Heart right ventricle (tissue), 16 donors: ENCODE data around the gene SACM1L. TPM values are rescaled to one million over a fixed set of nuclear protein-coding genes. Genes with fewer than 3 reads are reported as not detected.

Source experiments
- ATAC-seq, 8 donors: fragments of 200-7000 bp; cut with Tn5 transposase; one replicate each; pipeline ENCODE4 v1.9.1; 2020; ENCODE audit warnings: mild to moderate bottlenecking in 8 of 8, moderate library complexity in 8 of 8, moderate number of reproducible peaks in 1 of 8
- DNase-seq, 2 donors: peaks; one replicate each; pipeline ENCODE4 v3.0.0-alpha.2; 2020
- H3K27ac ChIP-seq, 10 donors: fragments of 200-600 bp; sonication (generic) in 2 of 10; one replicate each; pipeline versions ENCODE4 v1.5.0 to v1.8.0; 2020 to 2022; ENCODE audit warnings: mild to moderate bottlenecking in 3 of 10
- H3K27me3 ChIP-seq, 7 donors: fragments of 200-600 bp; one replicate each; pipeline ENCODE4 v1.8.0; 2021 to 2022; ENCODE audit warnings: mild to moderate bottlenecking in 2 of 7
- H3K36me3 ChIP-seq, 9 donors: fragments of 200-600 bp; sonication (generic) in 1 of 9; one replicate each; pipeline versions ENCODE4 v1.5.0 to v1.8.0; 2020 to 2022; ENCODE audit warnings: mild to moderate bottlenecking in 2 of 9
- H3K4me1 ChIP-seq, 9 donors: fragments of 200-600 bp; sonication (generic) in 1 of 9; one replicate each; pipeline versions ENCODE4 v1.5.0 to v1.8.0; 2020 to 2022; ENCODE audit warnings: mild to moderate bottlenecking in 4 of 9
- H3K4me3 ChIP-seq, 10 donors: fragments of 200-600 bp; sonication (generic) in 2 of 10; one replicate each; pipeline versions ENCODE4 v1.5.0 to v1.8.0; 2020 to 2022; ENCODE audit warnings: mild to moderate bottlenecking in 7 of 10, moderate library complexity in 2 of 10
- H3K9me3 ChIP-seq, 11 donors: fragments of 200-600 bp in 10 of 11; sonication (generic) in 2 of 11; one replicate each; pipeline versions ENCODE4 v1.5.0 to v1.8.0; 2013 to 2022; ENCODE audit warnings: mild to moderate bottlenecking in 2 of 11, control low read depth in 1 of 11, moderate library complexity in 1 of 11
- WGBS, 2 donors: extraction: QIAGEN DNeasy Blood & Tissue Kit; methylation state at CpG; one replicate each; pipeline ENCODE4 v1.1.7; 2013; ENCODE audit warnings: inconsistent platforms in 1 of 2; 5-methylcytosine and 5-hydroxymethylcytosine counted together
- intact Hi-C, 10 donors: fragments of 100-400 bp; cut with DNase I; formaldehyde crosslinking; loops; one replicate each; pipeline versions ENCODE4 v1.11.1 to v1.14.2; 2022
- polyA plus RNA-seq, 2 donors: library from polyadenylated mRNA; stranded (reverse); fragments of 200-250 nt; gene quantifications; one replicate each; pipeline ENCODE4 v1.2.3, GENCODE V29; 2013
- total RNA-seq, 10 donors: library from RNA; stranded (reverse); fragmentation: NEBNext Ultra II Directional in 3 of 10; extraction: Animal tissue kit (Norgen Biotek cat#: 25700) in 3 of 10; gene quantifications; one replicate each; pipeline versions ENCODE4 v1.2.1 to v1.2.4, GENCODE V29; 2021 to 2023
- TF ChIP-seq, protein P1 (sequence below), 9 donors: fragments of 200-600 bp; sonication (generic) in 2 of 9; IDR thresholded peaks; one replicate each; pipeline versions ENCODE4 v1.5.0 to v1.8.0; 2021 to 2022; ENCODE audit warnings: antibody characterized with exemption in 9 of 9, mild to moderate bottlenecking in 5 of 9, moderate library complexity in 1 of 9
- donor health status: Arrhythmogenic right ventricular cardiomyopathy.
- donor health status: ischemic (EF 13 %, LVEDD 7.1; RV severe dilation, severe dysfunction).
- donor health status: healthy with polysubstance abuse.
- donor health status: DM: no; HTN: yes; CAD: no.
- donor health status: DM: no; HTN: no; CAD: no.
- donor health status: ischemic (EF 25% LVEDD 6.9; RV normal size, moderate dysfunction).
- donor health status: ischemic (EF 25% LVEDD 5.7; RV mildly dilated, moderate dysfunction).
- donor health status: healthy.
- donor health status: DM: yes; HTN: yes; CAD: no.
- donor health status: Ischemic cardiomyopathy.
- donor health status: ischemic (EF 35%, LVEDD 5.7; RV mildly dilated, moderate dysfunction).
- donor health status: nonischemic (EF 11% LVEDD 7.7; RV severe dilation, severe dysfunction).
- donor health status: DM: yes; HTN: yes; CAD: no.
- donor health status: PGD.
- donor health status: ischemic (EF 29% LVEDD 5.4; RV normal size, mild dysfunction).
- donor health status: nonischemic (EF 23%, LVEDD 6.1; RV moderate dilation, normal function).

The SACM1L gene
- total and polyA plus RNA-seq, 12 donors = 15.4 to 28.7 (median 23.6) TPM

DNA sequence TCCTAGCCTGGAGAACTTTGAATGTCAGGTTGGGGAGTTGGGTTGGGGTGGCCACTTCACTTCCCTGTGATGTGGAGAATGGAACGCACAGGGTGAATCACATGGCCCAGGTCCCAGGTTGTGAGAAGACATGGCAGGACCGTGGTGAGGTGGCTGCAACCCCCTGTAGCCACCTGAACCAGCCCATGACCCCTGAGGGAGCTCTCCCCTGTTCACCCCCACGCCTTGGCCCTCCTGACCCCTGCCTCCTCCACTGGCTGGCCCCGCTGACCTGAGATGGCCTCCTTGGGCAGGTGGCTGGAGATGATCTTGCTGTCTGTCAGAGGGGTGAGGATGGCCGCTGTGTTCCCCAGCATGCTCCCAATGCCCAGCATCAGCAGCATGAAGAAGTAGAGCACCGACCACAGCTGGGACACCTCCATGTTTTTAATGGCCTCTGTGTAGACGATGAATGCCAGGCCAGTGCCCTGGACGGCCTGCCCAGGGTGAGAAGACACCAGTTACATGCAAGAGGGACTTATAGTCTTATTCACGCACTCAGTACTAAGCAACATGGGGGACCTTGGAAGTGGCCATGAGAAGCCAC, 76.2 kb downstream of the SACM1L start:
- no peak for DNase-seq
- Histone ChIP-seq H3K9me3 (peaks cover 0 to 14% (median 0%) of the 10 kb centered on the region in 11 donors), H3K4me1 (peaks cover 0 to 3% (median 0%) of the 10 kb centered on the region in 9 donors), H3K4me3 (no peak overlapping the region), H3K27ac (no peak overlapping the region), H3K36me3 (no peaks in the 10 kb centered on the region), H3K27me3 (peaks cover 0 to 24% (median 7%) of the 10 kb centered on the region in 7 donors)
- no peak for ATAC-seq
- intact Hi-C loops = loop anchor here in 7 of 10 donors (10.0 kb wide), 6 partner anchors 69 to 319 kb away; no protein-coding TSS in a partner anchor
- TF ChIP-seq, protein P1, sequence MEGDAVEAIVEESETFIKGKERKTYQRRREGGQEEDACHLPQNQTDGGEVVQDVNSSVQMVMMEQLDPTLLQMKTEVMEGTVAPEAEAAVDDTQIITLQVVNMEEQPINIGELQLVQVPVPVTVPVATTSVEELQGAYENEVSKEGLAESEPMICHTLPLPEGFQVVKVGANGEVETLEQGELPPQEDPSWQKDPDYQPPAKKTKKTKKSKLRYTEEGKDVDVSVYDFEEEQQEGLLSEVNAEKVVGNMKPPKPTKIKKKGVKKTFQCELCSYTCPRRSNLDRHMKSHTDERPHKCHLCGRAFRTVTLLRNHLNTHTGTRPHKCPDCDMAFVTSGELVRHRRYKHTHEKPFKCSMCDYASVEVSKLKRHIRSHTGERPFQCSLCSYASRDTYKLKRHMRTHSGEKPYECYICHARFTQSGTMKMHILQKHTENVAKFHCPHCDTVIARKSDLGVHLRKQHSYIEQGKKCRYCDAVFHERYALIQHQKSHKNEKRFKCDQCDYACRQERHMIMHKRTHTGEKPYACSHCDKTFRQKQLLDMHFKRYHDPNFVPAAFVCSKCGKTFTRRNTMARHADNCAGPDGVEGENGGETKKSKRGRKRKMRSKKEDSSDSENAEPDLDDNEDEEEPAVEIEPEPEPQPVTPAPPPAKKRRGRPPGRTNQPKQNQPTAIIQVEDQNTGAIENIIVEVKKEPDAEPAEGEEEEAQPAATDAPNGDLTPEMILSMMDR (IDR thresholded peaks at IDR 0.05) = no peak
- 87% methylated on average over 9 of the region's 9 CpGs for WGBS, 2 donors

DNA sequence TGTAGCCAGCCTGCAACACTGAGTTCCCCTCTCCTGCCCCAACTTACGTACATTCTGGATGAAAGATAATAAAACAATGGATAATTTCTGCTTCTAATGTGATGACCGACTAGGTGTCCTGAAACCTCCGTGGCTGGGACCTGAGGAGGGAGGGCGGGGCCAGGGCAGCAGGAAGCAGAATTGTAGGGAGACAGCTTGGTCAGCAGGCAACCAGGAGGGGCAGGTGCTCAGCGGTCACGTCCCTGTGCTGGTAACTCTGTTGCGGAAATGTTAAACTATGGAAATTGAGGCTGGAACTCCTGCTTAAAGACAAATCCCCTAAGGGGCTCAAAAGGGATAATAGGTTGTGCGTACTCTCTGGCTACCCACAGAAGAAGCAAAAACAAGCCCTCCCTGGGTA, 76.8 kb downstream of the SACM1L start:
- DNase-seq (no peak), ATAC-seq (no peak)
- H3K27ac ChIP-seq = no peak overlapping the region
- peaks cover 0 to 19% (median 3%) of the 10 kb centered on the region in 7 donors for H3K27me3 ChIP-seq
- H3K9me3 ChIP-seq = peaks cover 0 to 14% (median 0%) of the 10 kb centered on the region in 11 donors
- TF ChIP-seq, protein P1 (IDR thresholded peaks at IDR 0.05) = no peak
- H3K4me3 ChIP-seq = no peak overlapping the region
- intact Hi-C loops = loop anchor here in 7 of 10 donors (10.0 kb wide), 6 partner anchors 69 to 319 kb away; no protein-coding TSS in a partner anchor
- 77 to 78% methylated on average over 8 of the region's 8 CpGs for WGBS, 2 donors
- H3K4me1 ChIP-seq = peaks cover 0 to 3% (median 0%) of the 10 kb centered on the region in 9 donors
- H3K36me3 ChIP-seq = no peaks in the 10 kb centered on the region

DNA sequence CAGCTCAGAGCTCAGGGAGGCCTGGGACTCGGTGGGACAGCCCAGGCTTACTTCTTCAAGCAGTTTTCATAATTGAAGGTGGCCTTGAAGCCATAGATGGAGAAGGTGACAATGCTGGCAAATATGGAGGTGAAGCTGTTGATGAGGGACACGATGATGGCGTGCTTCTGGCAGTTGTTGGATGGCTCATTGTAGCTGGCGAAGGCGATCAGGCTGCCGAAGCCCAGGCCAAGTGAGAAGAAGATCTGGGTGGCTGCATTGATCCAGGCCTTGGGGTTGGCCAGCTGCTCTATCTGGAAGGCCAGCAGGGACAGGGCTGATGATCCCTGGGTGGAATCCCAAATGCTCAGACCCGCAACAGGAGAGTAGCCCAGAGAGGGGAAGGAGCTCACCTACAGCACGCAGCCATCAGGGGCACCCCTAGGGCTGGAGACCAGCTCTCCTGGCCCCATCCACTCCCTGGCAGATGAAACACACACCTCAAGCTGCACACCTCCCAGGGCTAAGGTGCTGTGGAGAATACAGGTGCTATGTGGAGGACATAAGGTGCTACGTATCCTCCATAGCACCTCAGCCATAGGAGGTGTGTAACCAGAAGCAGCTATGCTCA, 82.1 kb downstream of the SACM1L start:
- ATAC-seq (no peak), DNase-seq (no peak)
- peaks cover 0 to 7% (median 0%) of the 10 kb centered on the region in 9 donors for H3K4me1 ChIP-seq
- H3K9me3 ChIP-seq = peaks cover 0 to 14% (median 0%) of the 10 kb centered on the region in 11 donors
- no peaks in the 10 kb centered on the region for H3K36me3 ChIP-seq
- TF ChIP-seq, protein P1 (IDR thresholded peaks at IDR 0.05) = no peak
- 96 to 98% methylated on average over 9 of the region's 9 CpGs for WGBS, 2 donors
- H3K27me3 ChIP-seq = peaks cover 0 to 18% (median 0%) of the 10 kb centered on the region in 7 donors
- intact Hi-C loops = no loop called here
- H3K4me3 ChIP-seq = no peak overlapping the region
- H3K27ac ChIP-seq = no peak overlapping the region

DNA sequence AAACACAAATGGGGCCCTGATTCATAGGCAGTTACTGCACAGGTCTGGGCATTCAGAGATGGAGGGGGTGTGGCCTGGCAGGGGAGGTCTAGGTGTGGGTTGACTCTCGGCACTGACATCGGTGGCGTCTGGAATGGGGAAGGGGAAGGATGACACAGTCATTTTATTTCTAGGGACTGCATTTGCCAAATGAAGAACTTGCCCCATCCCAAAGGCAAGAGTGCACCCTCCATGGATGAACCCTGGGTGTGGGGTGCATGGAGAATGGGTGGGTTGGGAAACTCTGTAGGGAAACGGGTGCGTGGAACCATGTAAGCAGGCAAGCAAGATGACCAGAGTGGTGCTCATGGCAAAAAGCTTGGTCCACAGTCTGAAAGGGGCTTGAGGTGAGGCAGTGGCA, 82.6 kb downstream of the SACM1L start:
- Histone ChIP-seq H3K36me3 (no peaks in the 10 kb centered on the region), H3K4me3 (no peak overlapping the region), H3K9me3 (peaks cover 0 to 11% (median 0%) of the 10 kb centered on the region in 11 donors), H3K27ac (no peak overlapping the region), H3K4me1 (peaks cover 0 to 7% (median 0%) of the 10 kb centered on the region in 9 donors), H3K27me3 (peaks cover 0 to 18% (median 0%) of the 10 kb centered on the region in 7 donors)
- ATAC-seq = no peak
- 85% methylated on average over 5 of the region's 5 CpGs for WGBS, 2 donors
- DNase-seq = no peak
- TF ChIP-seq, protein P1 (IDR thresholded peaks at IDR 0.05) = no peak
- intact Hi-C loops = no loop called here
